Fibroblast of lung (primary cell): ENCODE measurements around the gene RNF167. TPM values are rescaled to one million over a fixed set of nuclear protein-coding genes. Genes with fewer than 3 reads are reported as not detected.

Experiments
- DNase-seq, 2 donors: peaks; one replicate each; pipeline versions ENCODE4 v3.0.0 to v3.0.0-alpha.2; 2010; ENCODE audit warnings: low read depth in 2 of 2
- H2AFZ ChIP-seq: 2 replicates; pipeline ENCODE4 v1.5.1; 2012; ENCODE audit warnings: low read length, control low read depth, inconsistent platforms
- H3K27ac ChIP-seq: 2 replicates; pipeline ENCODE4 v1.5.1; 2011; ENCODE audit warnings: low read length, control low read depth; ENCODE audit not compliant: insufficient read depth
- H3K27me3 ChIP-seq: 2 replicates; pipeline ENCODE4 v1.5.1; 2011; ENCODE audit warnings: mild to moderate bottlenecking, low read length; ENCODE audit not compliant: control insufficient read depth, insufficient read depth
- H3K36me3 ChIP-seq: 2 replicates; pipeline ENCODE4 v1.5.1; 2011; ENCODE audit warnings: low read length; ENCODE audit not compliant: control insufficient read depth, insufficient read depth
- H3K4me1 ChIP-seq: 2 replicates; pipeline ENCODE4 v1.5.1; 2011; ENCODE audit warnings: low read length; ENCODE audit not compliant: control insufficient read depth, insufficient read depth; ENCODE audit errors: extremely low read depth
- H3K4me2 ChIP-seq: 2 replicates; pipeline ENCODE4 v1.5.1; 2011; ENCODE audit warnings: low read length, control low read depth; ENCODE audit not compliant: insufficient read depth; ENCODE audit errors: extremely low read depth
- H3K4me3 ChIP-seq, 4 experiments: fragments of 200-600 bp in 1 of 4; sonication (generic) in 1 of 4; replicated peaks in 1 of 4; 2 replicates each; pipeline ENCODE4 v1.5.1; 2011 to 2016; ENCODE audit warnings: low read length in 4 of 4, low read depth in 3 of 4, mild to moderate bottlenecking in 3 of 4, control low read depth in 2 of 4, inconsistent platforms in 1 of 4, mixed read lengths in 1 of 4; ENCODE audit not compliant: insufficient read depth in 1 of 4; ENCODE audit errors: control extremely low read depth in 1 of 4
- H3K79me2 ChIP-seq: 2 replicates; pipeline ENCODE4 v1.5.1; 2012; ENCODE audit warnings: mild to moderate bottlenecking, low read length, inconsistent platforms; ENCODE audit not compliant: control insufficient read depth, insufficient read depth
- H3K9ac ChIP-seq: 2 replicates; pipeline ENCODE4 v1.5.1; 2011; ENCODE audit warnings: mild to moderate bottlenecking, low read length, control low read depth; ENCODE audit not compliant: insufficient read depth
- H3K9me3 ChIP-seq: 2 replicates; pipeline ENCODE4 v1.5.1; 2012; ENCODE audit warnings: low read depth, low read length; ENCODE audit not compliant: control insufficient read depth, insufficient read depth
- H4K20me1 ChIP-seq: 2 replicates; pipeline ENCODE4 v1.5.1; 2011; ENCODE audit warnings: low read length; ENCODE audit not compliant: control insufficient read depth, insufficient read depth; ENCODE audit errors: extremely low read depth
- EZH2 ChIP-seq: IDR thresholded peaks from 2 replicates; pipeline ENCODE4 v1.5.1; 2012; ENCODE audit warnings: low read length, control low read depth, mild to moderate bottlenecking; ENCODE audit errors: missing control alignments
- polyA plus RNA-seq, 2 donors: library from polyadenylated mRNA; depleted of rRNA in 1 of 2; stranded (reverse) in 1 of 2; unstranded in 1 of 2; fragments of >200 nt; gene quantifications; 2 replicates each; pipeline ENCODE4 v1.2.1, GENCODE V29; 2011 to 2012; ENCODE audit warnings: missing spikeins in 1 of 2
- total RNA-seq: library from RNA; depleted of rRNA; stranded (reverse); fragments of >200 nt; gene quantifications from 2 replicates; pipeline ENCODE4 v1.2.1, GENCODE V29; 2014
- TF ChIP-seq, protein P1 (sequence below), 2 donors: IDR thresholded peaks in 1 of 2; conservative IDR thresholded peaks in 1 of 2; 1 replicate in 1 of 2; 2 replicates in 1 of 2; pipeline ENCODE4 v1.5.1; 2011 to 2012; ENCODE audit warnings: low read length in 2 of 2, control low read depth in 1 of 2, inconsistent platforms in 1 of 2, low read depth in 1 of 2, mild to moderate bottlenecking in 1 of 2

Gene RNF167
- total and polyA plus RNA-seq, 2 donors (not counting 1 experiment from before 2014, with no cell fraction given), result 22.8 to 52.6 TPM

DNA sequence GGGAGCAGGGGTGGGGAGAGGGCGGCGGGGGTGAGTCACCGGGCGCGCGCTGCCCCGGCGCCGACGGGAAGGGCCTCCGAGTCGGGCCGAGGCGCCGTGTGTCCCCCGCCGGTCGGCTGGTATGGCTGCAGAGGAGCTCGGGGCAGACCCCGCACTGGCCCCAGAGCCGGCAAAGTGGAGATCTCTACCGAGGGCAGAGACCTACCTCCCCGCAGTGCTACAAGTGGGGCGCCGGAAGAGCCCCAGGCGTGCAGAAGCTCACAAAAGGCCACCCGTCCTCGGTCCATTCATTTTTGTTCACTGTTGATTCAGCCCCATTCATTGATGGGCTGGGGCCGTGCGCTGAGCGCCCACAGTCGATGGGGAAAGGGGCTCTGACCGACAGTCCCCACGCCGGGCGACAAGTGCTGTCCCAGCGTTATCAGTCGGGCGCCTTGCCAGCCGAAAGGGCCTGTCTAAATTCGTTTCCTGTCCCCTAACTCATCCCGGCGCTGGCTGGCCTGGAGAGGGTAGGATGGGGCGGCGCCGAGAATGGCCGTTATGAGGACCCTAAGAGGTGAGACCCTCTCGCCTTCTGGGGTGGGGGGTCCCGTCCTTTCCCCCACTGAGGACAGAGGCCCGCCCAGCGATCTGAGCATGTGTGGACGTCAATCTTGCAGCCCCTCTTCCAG lies 10.1 kb downstream of the RNF167 start:
- Histone ChIP-seq H4K20me1 (peaks cover 2% of the 10 kb centered on the region), H2AFZ (peak overlapping the region; percentile 19), H3K27me3 (no peaks in the 10 kb centered on the region), H3K9me3 (no peaks in the 10 kb centered on the region), H3K4me1 (peaks cover 18% of the 10 kb centered on the region), H3K36me3 (peaks cover 8% of the 10 kb centered on the region), H3K4me2 (peak overlapping the region; percentile 66), H3K79me2 (peaks cover 31% of the 10 kb centered on the region), H3K4me3 (peak overlapping the region; percentile 9 to 52 (median 30)), H3K27ac (peak overlapping the region; percentile 80), H3K9ac (peak overlapping the region; percentile 58)
- TF ChIP-seq, protein P1, sequence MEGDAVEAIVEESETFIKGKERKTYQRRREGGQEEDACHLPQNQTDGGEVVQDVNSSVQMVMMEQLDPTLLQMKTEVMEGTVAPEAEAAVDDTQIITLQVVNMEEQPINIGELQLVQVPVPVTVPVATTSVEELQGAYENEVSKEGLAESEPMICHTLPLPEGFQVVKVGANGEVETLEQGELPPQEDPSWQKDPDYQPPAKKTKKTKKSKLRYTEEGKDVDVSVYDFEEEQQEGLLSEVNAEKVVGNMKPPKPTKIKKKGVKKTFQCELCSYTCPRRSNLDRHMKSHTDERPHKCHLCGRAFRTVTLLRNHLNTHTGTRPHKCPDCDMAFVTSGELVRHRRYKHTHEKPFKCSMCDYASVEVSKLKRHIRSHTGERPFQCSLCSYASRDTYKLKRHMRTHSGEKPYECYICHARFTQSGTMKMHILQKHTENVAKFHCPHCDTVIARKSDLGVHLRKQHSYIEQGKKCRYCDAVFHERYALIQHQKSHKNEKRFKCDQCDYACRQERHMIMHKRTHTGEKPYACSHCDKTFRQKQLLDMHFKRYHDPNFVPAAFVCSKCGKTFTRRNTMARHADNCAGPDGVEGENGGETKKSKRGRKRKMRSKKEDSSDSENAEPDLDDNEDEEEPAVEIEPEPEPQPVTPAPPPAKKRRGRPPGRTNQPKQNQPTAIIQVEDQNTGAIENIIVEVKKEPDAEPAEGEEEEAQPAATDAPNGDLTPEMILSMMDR (conservative IDR thresholded peaks at IDR 0.05 in 1 of 2, IDR thresholded peaks at IDR 0.05 in 1 of 2; ENCODE audit: low read depth in 1 of 2, low read length in 2 of 2), result no peak
- no peak for TF ChIP-seq EZH2
- no peak for DNase-seq

DNA sequence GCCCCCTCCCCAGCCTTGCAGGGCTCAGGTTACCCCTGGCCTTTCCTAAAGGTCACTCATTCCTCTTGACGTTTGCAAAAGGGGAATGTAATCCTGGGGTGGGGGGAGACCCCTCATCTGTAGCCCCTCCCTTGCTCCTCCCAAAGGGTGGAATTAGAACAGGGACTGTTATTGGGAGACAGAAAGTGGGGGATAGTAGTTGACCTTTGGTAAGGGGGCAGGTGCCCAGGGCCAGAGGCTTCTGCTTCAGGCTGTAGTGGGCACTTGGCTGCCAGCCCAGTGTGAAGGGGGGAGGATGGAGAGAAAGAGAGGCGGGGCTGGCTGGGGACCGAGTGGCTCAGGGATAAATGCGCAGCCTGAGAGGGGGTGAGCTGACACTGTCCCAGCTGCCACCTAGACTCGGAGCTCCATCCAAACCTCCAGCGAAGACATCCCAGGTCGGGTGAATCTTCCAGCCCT lies 10.7 kb downstream of the RNF167 start, which contains the start of gene ENO3:
ENO3 (plus strand) TSS at position 374 of the 459 bp plus-strand sequence. CDS start 711 bp downstream, outside the sequence.
- no peak for TF ChIP-seq EZH2
- TF ChIP-seq, protein P1 (conservative IDR thresholded peaks at IDR 0.05 in 1 of 2, IDR thresholded peaks at IDR 0.05 in 1 of 2; ENCODE audit: low read depth in 1 of 2, low read length in 2 of 2), result no peak
- Histone ChIP-seq H3K9ac (peak within 1 kb of the TSS; percentile 58), H3K4me2 (peak within 1 kb of the TSS; percentile 66), H3K27me3 (no peaks in the 10 kb centered on the region), H3K79me2 (peaks cover 25% of the 10 kb centered on the region), H3K36me3 (peaks cover 6% of the 10 kb centered on the region), H2AFZ (peak within 1 kb of the TSS; percentile 19), H3K27ac (peak within 1 kb of the TSS; percentile 80), H3K9me3 (no peaks in the 10 kb centered on the region), H3K4me3 (peak within 1 kb of the TSS; percentile 9 to 52 (median 30)), H4K20me1 (peaks cover 2% of the 10 kb centered on the region), H3K4me1 (peaks cover 15% of the 10 kb centered on the region)
- no peak for DNase-seq

DNA sequence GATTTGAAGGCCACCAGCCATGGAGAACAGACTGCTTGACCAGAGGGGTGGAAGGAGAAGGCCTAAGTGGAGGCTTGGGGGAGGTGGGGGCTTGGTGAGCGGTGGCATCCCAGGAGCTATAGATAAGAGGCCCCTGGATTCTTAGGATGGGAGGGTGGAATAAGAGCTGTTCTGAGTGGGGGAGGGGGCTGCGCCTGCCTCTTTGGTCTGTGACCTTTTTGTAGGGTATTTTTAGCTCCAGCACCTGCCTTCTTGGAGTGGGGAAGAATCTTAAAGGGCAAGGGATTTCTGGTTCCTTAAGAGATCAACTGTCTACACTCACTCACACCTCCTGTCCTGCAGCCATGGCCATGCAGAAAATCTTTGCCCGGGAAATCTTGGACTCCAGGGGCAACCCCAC lies 11.4 kb downstream of the RNF167 start:
- Histone ChIP-seq H3K79me2 (peaks cover 18% of the 10 kb centered on the region), H3K9me3 (no peaks in the 10 kb centered on the region), H3K36me3 (peaks cover 5% of the 10 kb centered on the region), H3K4me1 (peaks cover 15% of the 10 kb centered on the region), H2AFZ (no peak overlapping the region), H3K4me2 (no peak overlapping the region), H3K27me3 (no peaks in the 10 kb centered on the region), H3K27ac (no peak overlapping the region), H4K20me1 (peaks cover 2% of the 10 kb centered on the region), H3K9ac (no peak overlapping the region), H3K4me3 (no peak overlapping the region)
- no peak for DNase-seq
- TF ChIP-seq, protein P1 (conservative IDR thresholded peaks at IDR 0.05 in 1 of 2, IDR thresholded peaks at IDR 0.05 in 1 of 2; ENCODE audit: low read depth in 1 of 2, low read length in 2 of 2), result no peak
- TF ChIP-seq EZH2, result no peak
